ENCODE measurements around the gene KLHL29. TPM values are rescaled to one million over a fixed set of nuclear protein-coding genes. Genes with fewer than 3 reads are reported as not detected.

KLHL29 gene
- total RNA-seq, 2 experiments from 2014 or later, result 0.23 to 0.66 TPM

- Histone ChIP-seq H3K4me1 (ENCODE audit: insufficient read depth, low read length, poor library complexity, severe bottlenecking) (peaks cover 44% of the 10 kb centered on the region), H3K9me3 (ENCODE audit: low read length) (no peaks in the 10 kb centered on the region), H3K9me2 (ENCODE audit: insufficient read depth, low read length) (no peaks in the 10 kb centered on the region), H3K4me2 (ENCODE audit: low read length) (no peak overlapping the region), H3K27ac (ENCODE audit: low read depth, low read length, poor library complexity, severe bottlenecking) (no peak overlapping the region), H4K20me1 (ENCODE audit: insufficient read depth, low read length) (no peaks in the 10 kb centered on the region; the same call in 1 of the 2 replicates), H2AFZ (ENCODE audit: low read length) (no peak overlapping the region), H3K36me3 (ENCODE audit: insufficient read depth, low read length) (no peaks in the 10 kb centered on the region), H3K4me3 (ENCODE audit: low read depth, low read length, poor library complexity, severe bottlenecking) (no peak overlapping the region), H3K79me2 (ENCODE audit: insufficient read depth, low read depth, low read length) (no peaks in the 10 kb centered on the region)
- no TSS peak for BruUV-seq (replicated peaks)
- DNase-seq (ENCODE audit: low spot score), result no peak
- TF ChIP-seq EZH2phosphoT487 (IDR thresholded peaks at IDR 0.05; ENCODE audit: borderline replicate concordance, low read depth, low read length) (no peak), CTCF (conservative IDR thresholded peaks at IDR 0.05; ENCODE audit: low read length) (no peak)
- POLR2A ChIA-PET, result no interaction called here
- intact Hi-C loops (cut with micrococcal nuclease; ENCODE audit: unreplicated experiment), result no loop called here
- CTCF ChIA-PET (ENCODE audit: unreplicated experiment), result no interaction called here
Observed at GRCh38 chr2:23383100-23383499, 1.9 kb upstream of the KLHL29 start.

GRCh38 chr2:23385351-23385747 lies 370 bp downstream of the KLHL29 start:
- intact Hi-C loops (cut with micrococcal nuclease; ENCODE audit: unreplicated experiment), result no loop called here

More at GRCh38 chr2:23385351-23385747, 370 bp downstream of the KLHL29 start:
- CTCF ChIA-PET (ENCODE audit: unreplicated experiment), result no interaction called here
- Histone ChIP-seq H4K20me1 (ENCODE audit: insufficient read depth, low read length) (no peaks in the 10 kb centered on the region; the same call in 1 of the 2 replicates), H3K9me2 (ENCODE audit: insufficient read depth, low read length) (no peaks in the 10 kb centered on the region), H2AFZ (ENCODE audit: low read length) (no peak overlapping the region), H3K27ac (ENCODE audit: low read depth, low read length, poor library complexity, severe bottlenecking) (no peak overlapping the region), H3K79me2 (ENCODE audit: insufficient read depth, low read depth, low read length) (no peaks in the 10 kb centered on the region), H3K9me3 (ENCODE audit: low read length) (no peaks in the 10 kb centered on the region), H3K4me2 (ENCODE audit: low read length) (peak overlapping the region; percentile 72), H3K4me3 (ENCODE audit: low read depth, low read length, poor library complexity, severe bottlenecking) (peak overlapping the region; percentile 67), H3K36me3 (ENCODE audit: insufficient read depth, low read length) (no peaks in the 10 kb centered on the region), H3K4me1 (ENCODE audit: insufficient read depth, low read length, poor library complexity, severe bottlenecking) (peaks cover 22% of the 10 kb centered on the region)
- TF ChIP-seq EZH2phosphoT487 (IDR thresholded peaks at IDR 0.05; ENCODE audit: borderline replicate concordance, low read depth, low read length), result no peak
- no peak for TF ChIP-seq CTCF (conservative IDR thresholded peaks at IDR 0.05; ENCODE audit: low read length)
- peak; percentile 23 for DNase-seq (ENCODE audit: low spot score)
- BruUV-seq (replicated peaks), result no TSS peak
- POLR2A ChIA-PET, result no interaction called here

Data from OCI-LY7 (cell line).